ENCODE results near the gene SNRNP200.

SNRNP200 gene

DNA sequence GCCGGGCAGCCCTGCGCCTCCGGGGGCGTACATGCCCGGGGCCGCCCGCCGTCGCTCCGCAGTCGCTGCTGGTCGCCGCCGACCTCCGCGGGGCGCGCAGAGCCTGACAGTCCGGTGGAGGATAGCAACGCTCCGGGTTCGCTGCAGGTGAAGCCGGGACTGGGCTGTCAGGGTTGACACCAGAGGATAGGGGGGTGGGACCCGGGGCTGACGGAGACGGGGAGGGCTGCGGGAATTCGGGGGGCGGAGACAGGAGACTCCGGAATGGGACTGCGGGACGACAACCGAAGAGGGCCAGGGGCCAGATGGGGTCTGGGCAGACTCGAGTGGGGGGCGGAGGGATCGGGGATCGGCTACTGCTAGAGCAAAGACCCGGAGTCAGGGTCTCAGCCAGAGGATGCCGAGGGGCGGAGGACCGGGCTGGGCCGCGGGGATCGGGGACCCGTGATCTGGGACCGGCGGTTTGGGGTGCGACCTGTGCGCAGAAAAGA, 40.0 kb downstream of the SNRNP200 start:
- H4K20me1 ChIP-seq (ENCODE audit: insufficient read depth, low read length) = peaks cover 10% of the 10 kb centered on the region
- H3K36me3 ChIP-seq (replicated peaks; ENCODE audit: low read depth, low read length) = peaks cover 28% of the 10 kb centered on the region
- peaks cover 43% of the 10 kb centered on the region for H3K79me2 ChIP-seq (ENCODE audit: low read length)
- peak overlapping the region; percentile 96 for H3K4me3 ChIP-seq (ENCODE audit: low read length)
- H3K9me3 ChIP-seq (ENCODE audit: insufficient read depth, low read length) = no peaks in the 10 kb centered on the region
- H3K9ac ChIP-seq (ENCODE audit: low read length) = peak overlapping the region; percentile 86
- peak overlapping the region; percentile 30 for H3K27ac ChIP-seq (ENCODE audit: low read length)
- no peaks in the 10 kb centered on the region for H3K27me3 ChIP-seq (ENCODE audit: low read depth, low read length)
- H2AFZ ChIP-seq (ENCODE audit: low read depth, low read length) = peak overlapping the region; percentile 46
- H3K4me1 ChIP-seq (ENCODE audit: low read length) = peaks cover 14% of the 10 kb centered on the region
- H3K4me2 ChIP-seq (ENCODE audit: low read length) = peak overlapping the region; percentile 96
- no peak for TF ChIP-seq EZH2phosphoT487 (IDR thresholded peaks at IDR 0.05; ENCODE audit: low read depth)
- TF ChIP-seq, protein P1, sequence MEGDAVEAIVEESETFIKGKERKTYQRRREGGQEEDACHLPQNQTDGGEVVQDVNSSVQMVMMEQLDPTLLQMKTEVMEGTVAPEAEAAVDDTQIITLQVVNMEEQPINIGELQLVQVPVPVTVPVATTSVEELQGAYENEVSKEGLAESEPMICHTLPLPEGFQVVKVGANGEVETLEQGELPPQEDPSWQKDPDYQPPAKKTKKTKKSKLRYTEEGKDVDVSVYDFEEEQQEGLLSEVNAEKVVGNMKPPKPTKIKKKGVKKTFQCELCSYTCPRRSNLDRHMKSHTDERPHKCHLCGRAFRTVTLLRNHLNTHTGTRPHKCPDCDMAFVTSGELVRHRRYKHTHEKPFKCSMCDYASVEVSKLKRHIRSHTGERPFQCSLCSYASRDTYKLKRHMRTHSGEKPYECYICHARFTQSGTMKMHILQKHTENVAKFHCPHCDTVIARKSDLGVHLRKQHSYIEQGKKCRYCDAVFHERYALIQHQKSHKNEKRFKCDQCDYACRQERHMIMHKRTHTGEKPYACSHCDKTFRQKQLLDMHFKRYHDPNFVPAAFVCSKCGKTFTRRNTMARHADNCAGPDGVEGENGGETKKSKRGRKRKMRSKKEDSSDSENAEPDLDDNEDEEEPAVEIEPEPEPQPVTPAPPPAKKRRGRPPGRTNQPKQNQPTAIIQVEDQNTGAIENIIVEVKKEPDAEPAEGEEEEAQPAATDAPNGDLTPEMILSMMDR (IDR thresholded peaks at IDR 0.05; ENCODE audit: low read depth, low read length) = no peak

DNA sequence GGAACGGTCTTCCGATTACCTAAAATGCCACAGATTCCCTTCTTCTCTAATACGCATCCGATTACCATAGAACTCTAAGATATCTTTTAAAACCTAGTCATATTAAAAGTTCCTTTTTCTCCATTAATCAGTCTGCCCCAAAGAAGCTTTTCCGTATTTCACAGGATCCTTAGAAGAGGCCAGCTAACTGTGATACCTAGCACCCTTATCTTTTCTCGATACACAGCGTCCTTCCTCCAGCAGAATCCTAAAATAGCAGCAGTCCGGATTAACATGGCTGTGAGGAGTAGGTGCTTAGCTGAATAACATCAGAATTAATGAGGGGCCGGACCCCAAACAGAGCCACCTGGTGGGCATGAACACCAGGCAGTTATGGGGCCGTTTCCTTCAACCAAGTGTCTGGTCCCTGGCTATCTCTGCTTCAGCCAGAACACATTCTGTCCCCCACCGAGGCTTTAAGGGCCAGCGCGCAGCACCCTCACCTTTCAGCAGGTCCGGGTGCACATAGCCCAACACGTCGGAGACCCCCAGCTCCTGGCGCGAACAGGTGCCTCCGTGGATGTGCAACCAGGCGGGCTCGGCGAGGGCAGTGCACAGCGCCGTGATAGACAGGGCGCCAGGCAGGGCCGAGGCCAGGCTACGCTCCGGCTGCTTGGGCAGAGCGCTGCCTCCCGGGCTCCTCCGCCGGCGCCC, 40.5 kb downstream of the SNRNP200 start:
- Histone ChIP-seq H3K79me2 (ENCODE audit: low read length) (peaks cover 43% of the 10 kb centered on the region), H3K27me3 (ENCODE audit: low read depth, low read length) (no peaks in the 10 kb centered on the region), H3K4me1 (ENCODE audit: low read length) (peaks cover 14% of the 10 kb centered on the region), H3K4me3 (ENCODE audit: low read length) (peak overlapping the region; percentile 96), H3K9me3 (ENCODE audit: insufficient read depth, low read length) (no peaks in the 10 kb centered on the region), H3K27ac (ENCODE audit: low read length) (no peak overlapping the region; the same call in 1 of the 2 replicates), H2AFZ (ENCODE audit: low read depth, low read length) (no peak overlapping the region), H3K36me3 (replicated peaks; ENCODE audit: low read depth, low read length) (peaks cover 28% of the 10 kb centered on the region), H3K9ac (ENCODE audit: low read length) (peak overlapping the region; percentile 86), H4K20me1 (ENCODE audit: insufficient read depth, low read length) (peaks cover 15% of the 10 kb centered on the region), H3K4me2 (ENCODE audit: low read length) (peak overlapping the region; percentile 96)
- TF ChIP-seq EZH2phosphoT487 (IDR thresholded peaks at IDR 0.05; ENCODE audit: low read depth) = no peak
- TF ChIP-seq, protein P1 (IDR thresholded peaks at IDR 0.05; ENCODE audit: low read depth, low read length) = peak; percentile 58

- H3K27ac ChIP-seq (ENCODE audit: low read length) = no peak overlapping the region
- peak overlapping the region; percentile 96; the same call in 1 of the 2 replicates for H3K4me3 ChIP-seq (ENCODE audit: low read length)
- peaks cover 25% of the 10 kb centered on the region for H3K36me3 ChIP-seq (replicated peaks; ENCODE audit: low read depth, low read length)
- TF ChIP-seq EZH2phosphoT487 (IDR thresholded peaks at IDR 0.05; ENCODE audit: low read depth) = no peak
- TF ChIP-seq, protein P1 (IDR thresholded peaks at IDR 0.05; ENCODE audit: low read depth, low read length) = no peak
- peaks cover 48% of the 10 kb centered on the region for H3K79me2 ChIP-seq (ENCODE audit: low read length)
- H3K4me1 ChIP-seq (ENCODE audit: low read length) = peaks cover 14% of the 10 kb centered on the region
- no peak overlapping the region for H2AFZ ChIP-seq (ENCODE audit: low read depth, low read length)
- H3K27me3 ChIP-seq (ENCODE audit: low read depth, low read length) = no peaks in the 10 kb centered on the region
- peaks cover 19% of the 10 kb centered on the region for H4K20me1 ChIP-seq (ENCODE audit: insufficient read depth, low read length)
- peak overlapping the region; percentile 96 for H3K4me2 ChIP-seq (ENCODE audit: low read length)
- no peak overlapping the region for H3K9ac ChIP-seq (ENCODE audit: low read length)
- H3K9me3 ChIP-seq (ENCODE audit: insufficient read depth, low read length) = no peaks in the 10 kb centered on the region
Observed at GRCh38 chr2:96264086-96264485, 41.3 kb downstream of the SNRNP200 start.

DNA sequence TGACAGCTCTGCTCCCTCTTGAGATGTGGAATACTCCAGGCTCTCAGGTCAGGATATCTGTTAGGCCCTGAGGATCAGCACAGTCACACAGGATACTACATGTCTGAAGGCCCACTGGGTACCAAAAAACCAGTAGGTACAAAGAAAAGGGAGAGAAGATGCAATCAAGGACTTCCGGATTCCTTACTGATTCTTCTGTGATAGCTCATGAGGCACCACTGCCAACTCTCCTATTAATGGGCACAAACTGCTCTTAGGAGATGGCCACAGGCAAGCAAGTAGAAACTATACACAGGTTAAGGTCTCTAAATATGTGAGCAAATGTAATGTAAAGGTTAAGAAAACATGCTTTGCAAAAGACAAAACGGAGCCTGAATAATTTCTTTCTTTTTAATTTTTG, 43.0 kb downstream of the SNRNP200 start:
- H3K9ac ChIP-seq (ENCODE audit: low read length) = no peak overlapping the region
- no peaks in the 10 kb centered on the region for H3K27me3 ChIP-seq (ENCODE audit: low read depth, low read length)
- H3K9me3 ChIP-seq (ENCODE audit: insufficient read depth, low read length) = no peaks in the 10 kb centered on the region
- H3K4me2 ChIP-seq (ENCODE audit: low read length) = no peak overlapping the region
- H3K4me1 ChIP-seq (ENCODE audit: low read length) = peaks cover 13% of the 10 kb centered on the region
- peaks cover 21% of the 10 kb centered on the region for H4K20me1 ChIP-seq (ENCODE audit: insufficient read depth, low read length)
- no peak overlapping the region for H3K4me3 ChIP-seq (ENCODE audit: low read length)
- peaks cover 49% of the 10 kb centered on the region for H3K79me2 ChIP-seq (ENCODE audit: low read length)
- no peak overlapping the region for H2AFZ ChIP-seq (ENCODE audit: low read depth, low read length)
- peaks cover 21% of the 10 kb centered on the region for H3K36me3 ChIP-seq (replicated peaks; ENCODE audit: low read depth, low read length)
- TF ChIP-seq, protein P1 (IDR thresholded peaks at IDR 0.05; ENCODE audit: low read depth, low read length) = no peak
- TF ChIP-seq EZH2phosphoT487 (IDR thresholded peaks at IDR 0.05; ENCODE audit: low read depth) = no peak
- no peak overlapping the region for H3K27ac ChIP-seq (ENCODE audit: low read length)

Data from OCI-LY3 (cell line).